Measurements from ENCODE around the gene IGSF11. TPM values are rescaled to one million over a fixed set of nuclear protein-coding genes. Genes with fewer than 3 reads are reported as not detected.

Gene IGSF11
- total RNA-seq, 2 experiments from 2014 or later = 0.07 TPM; not detected in 1

DNA sequence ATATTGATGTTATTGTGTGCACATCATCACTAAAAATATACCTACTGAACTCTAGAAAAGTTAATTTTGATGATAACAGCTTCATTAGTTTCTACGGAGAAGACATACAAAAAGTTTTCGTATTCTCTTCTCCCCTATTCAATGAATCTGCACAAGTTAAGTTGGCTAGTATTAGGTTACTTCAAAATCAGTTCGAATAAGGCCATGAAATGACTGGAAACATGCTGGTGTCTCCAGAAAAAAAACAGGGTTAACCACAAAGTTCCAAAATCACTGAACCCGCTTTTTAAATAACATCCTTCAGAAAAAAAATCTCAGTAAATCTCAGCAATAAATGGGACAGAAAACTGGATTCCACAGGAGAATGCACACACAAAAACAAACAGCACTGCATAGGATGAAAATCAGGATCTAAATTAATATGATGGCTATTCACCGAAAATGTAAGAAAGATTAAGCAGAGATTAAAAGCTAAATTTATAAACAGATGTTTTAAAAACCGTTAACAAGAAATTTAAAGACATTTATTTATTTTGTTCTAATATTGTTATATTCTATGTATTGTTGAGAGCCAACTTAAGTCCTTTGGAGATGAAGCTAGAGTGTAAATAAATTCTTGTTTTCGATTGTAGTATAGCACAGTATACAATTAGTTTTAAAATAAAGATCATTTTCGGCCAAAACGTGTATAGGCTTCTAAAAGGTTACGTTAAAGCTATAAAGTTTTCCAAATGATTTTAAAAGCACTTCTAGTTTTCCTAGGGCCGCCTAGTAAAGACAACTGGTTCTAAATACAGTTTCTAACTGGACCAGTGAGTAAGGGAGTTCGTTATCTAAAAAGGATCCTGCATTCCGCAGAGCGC is 1.0 kb downstream of the IGSF11 start:
- Mint-ChIP-seq H3K27ac (no peak overlapping the region), H3K4me3 (peak overlapping the region; percentile 79), H3K4me1 (ENCODE audit: low read depth) (peaks cover 12% of the 10 kb centered on the region), H3K36me3 (ENCODE audit: low read depth) (no peaks in the 10 kb centered on the region), H3K27me3 (peaks cover 38% of the 10 kb centered on the region), H3K9me3 (no peaks in the 10 kb centered on the region)
- ATAC-seq (no peak), DNase-seq (no peak)
- intact Hi-C loops (cut with micrococcal nuclease) = loop anchor here (10.0 kb wide), 1 partner anchor 89 kb away; no protein-coding TSS in a partner anchor
- POLR2A ChIA-PET = no interaction called here
- CTCF ChIA-PET = interaction anchor here (0.9 to 9.8 kb wide), 24 partner anchors 10 to 319 kb away, joined by 3 to 305 read pairs (median 6); partner anchors contain the start of gene B4GALT4
- TF ChIP-seq, protein P1, sequence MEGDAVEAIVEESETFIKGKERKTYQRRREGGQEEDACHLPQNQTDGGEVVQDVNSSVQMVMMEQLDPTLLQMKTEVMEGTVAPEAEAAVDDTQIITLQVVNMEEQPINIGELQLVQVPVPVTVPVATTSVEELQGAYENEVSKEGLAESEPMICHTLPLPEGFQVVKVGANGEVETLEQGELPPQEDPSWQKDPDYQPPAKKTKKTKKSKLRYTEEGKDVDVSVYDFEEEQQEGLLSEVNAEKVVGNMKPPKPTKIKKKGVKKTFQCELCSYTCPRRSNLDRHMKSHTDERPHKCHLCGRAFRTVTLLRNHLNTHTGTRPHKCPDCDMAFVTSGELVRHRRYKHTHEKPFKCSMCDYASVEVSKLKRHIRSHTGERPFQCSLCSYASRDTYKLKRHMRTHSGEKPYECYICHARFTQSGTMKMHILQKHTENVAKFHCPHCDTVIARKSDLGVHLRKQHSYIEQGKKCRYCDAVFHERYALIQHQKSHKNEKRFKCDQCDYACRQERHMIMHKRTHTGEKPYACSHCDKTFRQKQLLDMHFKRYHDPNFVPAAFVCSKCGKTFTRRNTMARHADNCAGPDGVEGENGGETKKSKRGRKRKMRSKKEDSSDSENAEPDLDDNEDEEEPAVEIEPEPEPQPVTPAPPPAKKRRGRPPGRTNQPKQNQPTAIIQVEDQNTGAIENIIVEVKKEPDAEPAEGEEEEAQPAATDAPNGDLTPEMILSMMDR (IDR thresholded peaks at IDR 0.05) = no peak

- no peak overlapping the region for H3K27ac Mint-ChIP-seq
- POLR2A ChIA-PET = no interaction called here
- DNase-seq = no peak
- no peaks in the 10 kb centered on the region for H3K36me3 Mint-ChIP-seq (ENCODE audit: low read depth)
- peaks cover 1% of the 10 kb centered on the region for H3K4me1 Mint-ChIP-seq (ENCODE audit: low read depth)
- CTCF ChIA-PET = interaction anchor here (2.1 to 3.0 kb wide), 2 partner anchors 10 to 142 kb away, joined by 7 to 20 read pairs; partner anchors contain the start of gene IGSF11
- H3K9me3 Mint-ChIP-seq = no peaks in the 10 kb centered on the region
- ATAC-seq = no peak
- H3K4me3 Mint-ChIP-seq = no peak overlapping the region
- TF ChIP-seq, protein P1 (IDR thresholded peaks at IDR 0.05) = no peak
- intact Hi-C loops (cut with micrococcal nuclease) = no loop called here
- H3K27me3 Mint-ChIP-seq = no peaks in the 10 kb centered on the region
Observed at GRCh38 chr3:119025171-119025795, 9.4 kb downstream of the IGSF11 start.

GRCh38 chr3:119019767-119020518 is 14.7 kb downstream of the IGSF11 start:
- DNase-seq (peak; percentile 4), ATAC-seq (peak; percentile 64)
- Mint-ChIP-seq H3K9me3 (no peaks in the 10 kb centered on the region), H3K4me3 (no peak overlapping the region), H3K36me3 (ENCODE audit: low read depth) (no peaks in the 10 kb centered on the region), H3K27me3 (peaks cover 3% of the 10 kb centered on the region), H3K4me1 (ENCODE audit: low read depth) (peaks cover 8% of the 10 kb centered on the region), H3K27ac (no peak overlapping the region)
- ChIA-PET POLR2A (no interaction called here), CTCF (interaction anchor here (1.0 to 2.2 kb wide), 4 partner anchors 8 to 138 kb away, joined by 3 to 8 read pairs (median 4); partner anchors contain the start of gene IGSF11)
- TF ChIP-seq, protein P1 (IDR thresholded peaks at IDR 0.05) = no peak
- intact Hi-C loops (cut with micrococcal nuclease) = no loop called here

DNA sequence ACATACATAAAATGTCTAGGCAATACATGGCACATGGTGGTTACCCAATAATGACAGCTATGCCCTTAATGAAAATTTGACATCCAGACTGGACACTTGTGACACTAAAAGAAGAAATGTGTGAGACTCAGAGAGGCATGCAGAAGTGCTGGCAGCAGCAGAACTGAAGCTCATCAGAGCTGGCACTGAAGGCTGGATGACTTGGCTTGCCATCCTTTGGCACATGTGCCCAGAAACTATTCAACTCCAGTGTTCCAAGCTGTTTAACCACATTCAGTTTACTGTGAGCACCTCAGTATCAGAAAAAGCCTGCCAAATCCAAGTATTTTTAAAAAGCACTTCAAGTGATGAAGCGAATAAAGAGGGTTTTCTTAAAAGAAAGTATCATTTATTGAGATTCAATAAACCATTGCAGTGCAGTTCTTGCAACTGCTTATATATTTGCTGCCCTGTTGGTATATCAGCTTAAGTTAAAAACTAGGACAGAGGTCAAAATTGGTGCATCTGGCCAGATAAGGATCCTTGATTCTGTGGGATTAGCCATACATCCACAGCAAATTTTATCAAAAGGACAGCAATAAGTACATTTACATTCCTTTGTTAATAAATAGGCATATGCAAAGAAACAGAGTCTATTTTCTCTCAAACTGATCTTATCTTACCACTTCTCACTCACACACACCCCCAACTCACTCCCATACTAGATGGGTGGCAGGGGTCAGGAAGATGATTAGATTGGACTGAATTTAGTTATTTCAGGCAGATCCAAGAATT is 15.8 kb downstream of the IGSF11 start:
- Mint-ChIP-seq H3K9me3 (no peaks in the 10 kb centered on the region), H3K4me3 (no peak overlapping the region), H3K27ac (no peak overlapping the region), H3K27me3 (peaks cover 3% of the 10 kb centered on the region), H3K36me3 (ENCODE audit: low read depth) (no peaks in the 10 kb centered on the region), H3K4me1 (ENCODE audit: low read depth) (peaks cover 8% of the 10 kb centered on the region)
- no peak for DNase-seq
- POLR2A ChIA-PET = no interaction called here
- TF ChIP-seq, protein P1 (IDR thresholded peaks at IDR 0.05) = no peak
- ATAC-seq = no peak
- intact Hi-C loops (cut with micrococcal nuclease) = no loop called here
- CTCF ChIA-PET = interaction anchor here (1.2 to 2.2 kb wide), 4 partner anchors 16 to 135 kb away, joined by 3 to 8 read pairs (median 5); partner anchors contain the start of gene IGSF11

Measured in activated CD8-positive, alpha-beta T cell treated with anti-CD3 and anti-CD28 coated beads for 36 hours (primary cell).